ENCODE results near the gene RARG.
A peak's percentile ranks its signal among the peaks of the same experiment; 100 is the strongest.

DNA sequence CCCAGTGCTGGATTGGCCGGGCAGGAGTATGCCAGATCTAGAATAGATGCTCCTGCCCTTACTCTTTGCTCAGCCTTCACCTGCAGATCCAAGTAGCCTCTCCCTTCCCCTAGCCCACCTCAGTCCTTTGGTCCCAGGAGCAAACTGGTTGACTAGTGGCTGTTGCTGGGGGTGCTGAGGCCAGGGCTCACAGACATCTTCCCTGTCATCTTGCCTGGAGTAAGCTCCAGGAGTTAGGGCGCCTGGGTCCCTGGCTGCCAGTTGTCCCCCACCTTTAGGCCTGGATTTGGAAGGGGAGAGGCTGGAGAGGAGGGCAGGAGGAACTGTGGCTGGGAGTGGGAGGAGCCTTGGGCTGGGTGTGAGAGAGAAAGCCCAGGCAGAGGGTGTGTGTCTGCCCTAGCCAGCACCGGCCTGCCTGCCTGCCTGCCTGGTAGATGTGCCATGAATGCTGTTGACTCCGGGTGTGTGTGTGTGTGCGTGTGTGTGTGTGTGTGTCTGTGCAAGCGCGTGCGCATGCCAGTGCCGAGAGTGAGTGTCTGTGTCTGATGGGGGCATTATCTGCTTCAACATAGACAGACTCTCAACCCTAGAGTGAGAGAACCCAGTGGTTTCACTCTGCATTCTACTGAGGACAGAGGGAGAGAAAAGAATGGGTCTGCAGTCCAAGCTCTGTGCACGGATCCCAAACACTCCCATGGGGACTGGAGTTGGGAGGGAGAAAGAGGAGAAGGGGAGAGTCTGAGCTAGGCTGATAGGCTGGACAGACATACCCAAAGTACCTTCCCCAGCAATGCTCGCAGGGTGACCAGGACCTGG is 845 bp upstream of the RARG start:
- TF ChIP-seq, protein P1, sequence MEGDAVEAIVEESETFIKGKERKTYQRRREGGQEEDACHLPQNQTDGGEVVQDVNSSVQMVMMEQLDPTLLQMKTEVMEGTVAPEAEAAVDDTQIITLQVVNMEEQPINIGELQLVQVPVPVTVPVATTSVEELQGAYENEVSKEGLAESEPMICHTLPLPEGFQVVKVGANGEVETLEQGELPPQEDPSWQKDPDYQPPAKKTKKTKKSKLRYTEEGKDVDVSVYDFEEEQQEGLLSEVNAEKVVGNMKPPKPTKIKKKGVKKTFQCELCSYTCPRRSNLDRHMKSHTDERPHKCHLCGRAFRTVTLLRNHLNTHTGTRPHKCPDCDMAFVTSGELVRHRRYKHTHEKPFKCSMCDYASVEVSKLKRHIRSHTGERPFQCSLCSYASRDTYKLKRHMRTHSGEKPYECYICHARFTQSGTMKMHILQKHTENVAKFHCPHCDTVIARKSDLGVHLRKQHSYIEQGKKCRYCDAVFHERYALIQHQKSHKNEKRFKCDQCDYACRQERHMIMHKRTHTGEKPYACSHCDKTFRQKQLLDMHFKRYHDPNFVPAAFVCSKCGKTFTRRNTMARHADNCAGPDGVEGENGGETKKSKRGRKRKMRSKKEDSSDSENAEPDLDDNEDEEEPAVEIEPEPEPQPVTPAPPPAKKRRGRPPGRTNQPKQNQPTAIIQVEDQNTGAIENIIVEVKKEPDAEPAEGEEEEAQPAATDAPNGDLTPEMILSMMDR (tag by site-specific recombination; IDR thresholded peaks at IDR 0.05): no peak
- TF ChIP-seq, protein P2, sequence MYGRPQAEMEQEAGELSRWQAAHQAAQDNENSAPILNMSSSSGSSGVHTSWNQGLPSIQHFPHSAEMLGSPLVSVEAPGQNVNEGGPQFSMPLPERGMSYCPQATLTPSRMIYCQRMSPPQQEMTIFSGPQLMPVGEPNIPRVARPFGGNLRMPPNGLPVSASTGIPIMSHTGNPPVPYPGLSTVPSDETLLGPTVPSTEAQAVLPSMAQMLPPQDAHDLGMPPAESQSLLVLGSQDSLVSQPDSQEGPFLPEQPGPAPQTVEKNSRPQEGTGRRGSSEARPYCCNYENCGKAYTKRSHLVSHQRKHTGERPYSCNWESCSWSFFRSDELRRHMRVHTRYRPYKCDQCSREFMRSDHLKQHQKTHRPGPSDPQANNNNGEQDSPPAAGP (tag by site-specific recombination; IDR thresholded peaks at IDR 0.05): no peak; the same call in 1 of the 2 replicates
- 0 out of 2 replicates have a peak, but pooled peaks have one; percentile 43 for TF ChIP-seq PATZ1 (tag by site-specific recombination; IDR thresholded peaks at IDR 0.05)
- 0 out of 2 replicates have a peak, but pooled peaks have one; percentile 46 for TF ChIP-seq ZNF10 (tag by site-specific recombination; IDR thresholded peaks at IDR 0.05)
- no peak for TF ChIP-seq ELK4 (IDR thresholded peaks at IDR 0.05; ENCODE audit: borderline replicate concordance, low read depth, low read length)
- TF ChIP-seq ZNF324 (tag by site-specific recombination; IDR thresholded peaks at IDR 0.05): no peak
- no peak for TF ChIP-seq PBX3 (CRISPR knock-in tag; IDR thresholded peaks at IDR 0.05)
- TF ChIP-seq ZNF335 (tag by site-specific recombination; conservative IDR thresholded peaks at IDR 0.05): peak; percentile 98
- TF ChIP-seq ZNF837 (tag by site-specific recombination; IDR thresholded peaks at IDR 0.05): no peak
- TF ChIP-seq TCF7L2 (IDR thresholded peaks at IDR 0.05; ENCODE audit: borderline replicate concordance, low read depth, low read length): no peak
- no peak for TF ChIP-seq ZNF274 (IDR thresholded peaks at IDR 0.05; ENCODE audit: low read length)
- TF ChIP-seq ZNF274 (tag by site-specific recombination; IDR thresholded peaks at IDR 0.05; ENCODE audit: borderline replicate concordance): no peak

Data from HEK293 (cell line).